Panc1 (cell line): Measurements from ENCODE around the gene CDKN3. TPM values are rescaled to one million over a fixed set of nuclear protein-coding genes. Genes with fewer than 3 reads are reported as not detected.

ENCODE experiments used
- ATAC-seq: fragments of 200-7000 bp; cut with Tn5 transposase; 2 replicates; pipeline ENCODE4 v1.9.1; 2020; ENCODE audit warnings: mild to moderate bottlenecking, moderate library complexity
- BruUV-seq: library from RNA; stranded (reverse); fragments of 400-500 nt; replicated peaks from 2 replicates; lab custom pipeline; 2021; lab: Mats Ljungman, UMichigan
- CTCF ChIA-PET: fragments of 300-600 bp; sonication (Branson Sonifier 250); formaldehyde crosslinking; loops from one replicate; lab custom pipeline; 2022; ENCODE audit warnings: antibody characterized with exemption; lab: Charles Lee
- POLR2A ChIA-PET: fragments of 300-600 bp; sonication (Branson Sonifier 250); formaldehyde crosslinking; loops from one replicate; lab custom pipeline; 2022; ENCODE audit warnings: antibody characterized with exemption; lab: Charles Lee
- DNase-seq: peaks from one replicate; pipeline ENCODE4 v3.0.0-alpha.2; 2010; ENCODE audit warnings: low read depth, low spot score
- H3K27ac ChIP-seq: 2 replicates; pipeline ENCODE4 v1.5.1; 2011; ENCODE audit warnings: mild to moderate bottlenecking, low read length, inconsistent platforms
- H3K27me3 ChIP-seq: fragments of 200-500 bp; sonication (Bioruptor generic); 2 replicates; pipeline ENCODE4 v1.6.0; 2014; ENCODE audit warnings: low read length, inconsistent platforms; ENCODE audit not compliant: control insufficient read depth, insufficient read depth
- H3K36me3 ChIP-seq: fragments of 200-500 bp; sonication (Bioruptor generic); 2 replicates; pipeline ENCODE4 v1.5.1; 2014; ENCODE audit warnings: inconsistent platforms, mild to moderate bottlenecking, low read length, moderate library complexity; ENCODE audit not compliant: control insufficient read depth, insufficient read depth
- H3K4me1 ChIP-seq: 2 replicates; pipeline ENCODE4 v1.5.1; 2011; ENCODE audit warnings: inconsistent platforms, mild to moderate bottlenecking, low read length, moderate library complexity; ENCODE audit not compliant: control insufficient read depth, insufficient read depth
- H3K4me3 ChIP-seq, 2 experiments: 2 replicates each; pipeline ENCODE4 v1.5.1; 2011 to 2012; ENCODE audit warnings: low read depth in 2 of 2, low read length in 2 of 2, mild to moderate bottlenecking in 2 of 2, inconsistent platforms in 1 of 2, moderate library complexity in 1 of 2
- H3K9me3 ChIP-seq: fragments of 200-500 bp; sonication (Bioruptor generic); 2 replicates; pipeline ENCODE4 v1.5.1; 2014; ENCODE audit warnings: low read depth, mild to moderate bottlenecking, inconsistent platforms, low read length, moderate library complexity; ENCODE audit not compliant: control insufficient read depth, insufficient read depth
- POLR2AphosphoS5 ChIP-seq: IDR thresholded peaks from 2 replicates; pipeline ENCODE4 v1.6.1; 2012; ENCODE audit warnings: mild to moderate bottlenecking, low read depth, low read length, moderate library complexity
- REST ChIP-seq, 2 experiments: IDR thresholded peaks; 2 replicates each; pipeline ENCODE4 v1.6.1; 2011 to 2012; ENCODE audit warnings: low read depth in 2 of 2, control low read depth in 1 of 2, low read length in 1 of 2, mild to moderate bottlenecking in 1 of 2, moderate library complexity in 1 of 2; ENCODE audit not compliant: insufficient read depth in 1 of 2
- SIN3A ChIP-seq: IDR thresholded peaks from 2 replicates; pipeline ENCODE4 v1.6.1; 2012; ENCODE audit warnings: low read depth, mild to moderate bottlenecking, low read length, moderate library complexity, borderline replicate concordance; ENCODE audit not compliant: insufficient read depth
- TCF7L2 ChIP-seq: IDR thresholded peaks from 2 replicates; pipeline ENCODE4 v1.6.1; 2011; ENCODE audit warnings: mild to moderate bottlenecking, low read depth, low read length, inconsistent platforms
- in situ Hi-C: cut with HindIII; loops from 2 replicates; pipeline ENCODE4 v1.10.0; 2016; ENCODE audit warnings: low sequenced_read_pairs, low pct_unique_long_range_greater_than_20kb
- intact Hi-C: fragments of 100-400 bp; cut with micrococcal nuclease; formaldehyde crosslinking; loops from one replicate; pipeline ENCODE4 v1.10.0; 2022; ENCODE audit not compliant: unreplicated experiment
- total RNA-seq: library from RNA; stranded (reverse); gene quantifications from one replicate; pipeline ENCODE4 v1.2.1, GENCODE V29; 2021; ENCODE audit not compliant: unreplicated experiment
- TF ChIP-seq, protein P1 (sequence below): fragments of 450-650 bp; IDR thresholded peaks from 2 replicates; pipeline ENCODE4 v1.5.1; 2017; ENCODE audit warnings: mild to moderate bottlenecking

The CDKN3 gene
- total RNA-seq, 1 experiment from 2014 or later: 36.1 TPM

DNA sequence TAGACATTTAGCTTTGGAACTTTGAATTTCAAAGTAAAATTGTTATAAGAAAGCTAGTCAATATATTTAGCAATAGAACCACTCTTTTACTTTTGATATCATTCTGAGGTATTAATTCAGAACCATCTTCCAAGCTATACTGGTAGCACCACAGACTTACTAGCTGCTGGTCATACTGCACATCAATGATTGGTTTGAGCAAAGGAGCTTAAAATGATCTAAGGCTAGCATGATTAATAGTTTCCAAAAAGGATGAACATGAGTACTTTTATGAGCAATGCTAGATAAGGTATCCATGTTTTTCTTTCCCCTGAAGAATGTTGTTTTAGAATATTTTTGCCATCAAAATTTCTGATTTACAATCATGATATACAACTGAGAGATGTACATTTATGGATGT is 27.2 kb downstream of the CDKN3 start:
- H3K4me3 ChIP-seq: no peak overlapping the region
- peaks cover 11% of the 10 kb centered on the region for H3K36me3 ChIP-seq
- intact Hi-C loops (loop anchor here (5.0 kb wide), 1 partner anchor 57 kb away; no protein-coding TSS in a partner anchor), in situ Hi-C loops (no loop called here)
- ATAC-seq (no peak), DNase-seq (no peak)
- H3K27me3 ChIP-seq: no peaks in the 10 kb centered on the region
- H3K4me1 ChIP-seq: no peaks in the 10 kb centered on the region
- no peak overlapping the region for H3K27ac ChIP-seq
- no peaks in the 10 kb centered on the region for H3K9me3 ChIP-seq
- ChIA-PET CTCF (interaction anchor here (0.9 kb wide), 1 partner anchor 11 kb away, joined by 3 read pairs; no protein-coding TSS in a partner anchor), POLR2A (no interaction called here)
- BruUV-seq: no TSS peak
- TF ChIP-seq TCF7L2 (no peak), SIN3A (no peak), POLR2AphosphoS5 (no peak), REST (IDR thresholded peaks at IDR 0.05; ENCODE audit: insufficient read depth in 1 of 2, low read depth in 2 of 2, low read length in 1 of 2) (no peak)
- TF ChIP-seq, protein P1, sequence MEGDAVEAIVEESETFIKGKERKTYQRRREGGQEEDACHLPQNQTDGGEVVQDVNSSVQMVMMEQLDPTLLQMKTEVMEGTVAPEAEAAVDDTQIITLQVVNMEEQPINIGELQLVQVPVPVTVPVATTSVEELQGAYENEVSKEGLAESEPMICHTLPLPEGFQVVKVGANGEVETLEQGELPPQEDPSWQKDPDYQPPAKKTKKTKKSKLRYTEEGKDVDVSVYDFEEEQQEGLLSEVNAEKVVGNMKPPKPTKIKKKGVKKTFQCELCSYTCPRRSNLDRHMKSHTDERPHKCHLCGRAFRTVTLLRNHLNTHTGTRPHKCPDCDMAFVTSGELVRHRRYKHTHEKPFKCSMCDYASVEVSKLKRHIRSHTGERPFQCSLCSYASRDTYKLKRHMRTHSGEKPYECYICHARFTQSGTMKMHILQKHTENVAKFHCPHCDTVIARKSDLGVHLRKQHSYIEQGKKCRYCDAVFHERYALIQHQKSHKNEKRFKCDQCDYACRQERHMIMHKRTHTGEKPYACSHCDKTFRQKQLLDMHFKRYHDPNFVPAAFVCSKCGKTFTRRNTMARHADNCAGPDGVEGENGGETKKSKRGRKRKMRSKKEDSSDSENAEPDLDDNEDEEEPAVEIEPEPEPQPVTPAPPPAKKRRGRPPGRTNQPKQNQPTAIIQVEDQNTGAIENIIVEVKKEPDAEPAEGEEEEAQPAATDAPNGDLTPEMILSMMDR: no peak

DNA sequence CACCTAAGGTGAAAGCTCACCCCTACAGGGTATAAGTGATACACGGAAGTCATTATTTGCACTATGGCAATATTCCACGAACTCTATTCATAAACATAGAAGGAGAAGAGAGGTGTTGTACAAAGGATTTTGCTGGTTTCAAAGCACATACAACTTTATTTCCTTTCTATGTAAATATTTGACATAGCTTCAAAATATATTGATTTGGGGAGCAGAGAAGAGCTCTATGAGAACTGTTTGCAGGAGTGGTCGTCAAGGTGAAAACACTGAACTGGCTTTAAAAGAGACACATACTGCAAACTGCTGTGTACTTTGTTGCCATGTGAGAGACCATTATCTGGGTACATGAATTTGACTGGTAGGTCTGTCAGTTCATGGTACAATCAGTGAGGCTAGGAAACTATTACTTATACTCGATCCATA is 27.7 kb downstream of the CDKN3 start:
- ATAC-seq: no peak
- POLR2A ChIA-PET: interaction anchor here (0.7 kb wide), 1 partner anchor 967 kb away, joined by 4 read pairs; no protein-coding TSS in a partner anchor
- TF ChIP-seq TCF7L2 (no peak), POLR2AphosphoS5 (no peak), SIN3A (no peak), REST (IDR thresholded peaks at IDR 0.05; ENCODE audit: insufficient read depth in 1 of 2, low read depth in 2 of 2, low read length in 1 of 2) (no peak)
- TF ChIP-seq, protein P1: no peak
- H3K36me3 ChIP-seq: peaks cover 13% of the 10 kb centered on the region
- intact Hi-C loops (loop anchor here (5.0 kb wide), 1 partner anchor 57 kb away; no protein-coding TSS in a partner anchor), in situ Hi-C loops (no loop called here)
- no peaks in the 10 kb centered on the region for H3K4me1 ChIP-seq
- BruUV-seq: no TSS peak
- H3K27me3 ChIP-seq: no peaks in the 10 kb centered on the region
- CTCF ChIA-PET: no interaction called here
- no peak overlapping the region for H3K4me3 ChIP-seq
- no peak overlapping the region for H3K27ac ChIP-seq
- H3K9me3 ChIP-seq: no peaks in the 10 kb centered on the region
- no peak for DNase-seq
